Activated CD8-positive, alpha-beta T cell treated with anti-CD3 and anti-CD28 coated beads for 36 hours (primary cell): ENCODE measurements around the gene PIWIL4. TPM values are rescaled to one million over a fixed set of nuclear protein-coding genes. Genes with fewer than 3 reads are reported as not detected.

Experiments
- ATAC-seq: fragments of 200-7000 bp; cut with Tn5 transposase; one replicate; pipeline ENCODE4 v1.10.0; 2021; ENCODE audit warnings: mild to moderate bottlenecking, moderate library complexity
- CTCF ChIA-PET: fragments of 350-600 bp; sonication (Branson Sonifier 250); formaldehyde crosslinking; loops from one replicate; lab custom pipeline; 2021; ENCODE audit warnings: antibody characterized with exemption; lab: Charles Lee
- POLR2A ChIA-PET: fragments of 350-600 bp; sonication (Branson Sonifier 250); formaldehyde crosslinking; loops from one replicate; lab custom pipeline; 2021; ENCODE audit warnings: antibody characterized with exemption; lab: Charles Lee
- DNase-seq: peaks from one replicate; pipeline ENCODE4 v3.0.0-alpha.2; 2020
- H3K27ac Mint-ChIP-seq: one replicate; pipeline ENCODE4 v1.8.0; 2021; ENCODE audit warnings: mild to moderate bottlenecking, mixed read lengths
- H3K27me3 Mint-ChIP-seq: one replicate; pipeline ENCODE4 v1.8.0; 2021; ENCODE audit warnings: mixed read lengths
- H3K36me3 Mint-ChIP-seq: one replicate; pipeline ENCODE4 v1.8.0; 2021; ENCODE audit warnings: low read depth, mixed read lengths
- H3K4me1 Mint-ChIP-seq: one replicate; pipeline ENCODE4 v1.8.0; 2021; ENCODE audit warnings: low read depth, mixed read lengths
- H3K4me3 Mint-ChIP-seq: one replicate; pipeline ENCODE4 v1.8.0; 2021; ENCODE audit warnings: mild to moderate bottlenecking, moderate library complexity, mixed read lengths
- H3K9me3 Mint-ChIP-seq: one replicate; pipeline ENCODE4 v1.8.0; 2021; ENCODE audit warnings: mixed read lengths
- intact Hi-C: fragments of 100-400 bp; cut with micrococcal nuclease; formaldehyde crosslinking; loops from one replicate; pipeline ENCODE4 v1.10.0; 2022
- total RNA-seq, 2 experiments: library from RNA; stranded (reverse); gene quantifications; one replicate each; pipeline ENCODE4 v1.2.3, GENCODE V29; 2021
- TF ChIP-seq, protein P1 (sequence below): fragments of 200-600 bp; IDR thresholded peaks from one replicate; pipeline ENCODE4 v1.8.0; 2022; ENCODE audit warnings: antibody characterized with exemption, mild to moderate bottlenecking

PIWIL4 gene
- total RNA-seq = under 1 TPM; 0.36 to 0.50 TPM

DNA sequence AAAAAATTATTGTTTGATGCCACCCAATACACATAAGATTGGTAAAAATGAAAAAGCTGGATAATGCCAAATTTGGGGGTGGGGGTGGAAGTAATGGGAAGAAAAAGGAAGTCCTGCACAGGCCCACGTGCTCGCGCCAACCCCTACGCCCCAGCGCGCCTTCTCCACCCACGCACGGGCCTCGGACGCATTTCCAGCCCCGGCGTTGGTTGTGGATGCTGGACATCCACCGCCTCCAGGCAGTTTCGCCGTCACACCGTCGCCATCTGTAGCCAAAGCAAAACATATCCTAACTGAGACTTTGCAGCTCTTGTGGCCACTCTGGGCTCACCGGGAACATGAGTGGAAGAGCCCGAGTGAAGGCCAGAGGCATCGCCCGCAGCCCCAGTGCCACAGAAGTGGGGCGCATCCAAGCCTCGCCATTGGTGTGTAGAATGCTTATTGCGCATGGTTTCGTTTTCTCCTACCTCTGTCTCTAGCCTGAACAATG is at the start of gene PIWIL4:
Gene PIWIL4, plus strand, starts transcription at position 188 of the 490 bp plus-strand sequence. Its CDS starts 151 bp downstream, at position 339.
- ChIA-PET POLR2A (no interaction called here), CTCF (no interaction called here)
- TF ChIP-seq, protein P1, sequence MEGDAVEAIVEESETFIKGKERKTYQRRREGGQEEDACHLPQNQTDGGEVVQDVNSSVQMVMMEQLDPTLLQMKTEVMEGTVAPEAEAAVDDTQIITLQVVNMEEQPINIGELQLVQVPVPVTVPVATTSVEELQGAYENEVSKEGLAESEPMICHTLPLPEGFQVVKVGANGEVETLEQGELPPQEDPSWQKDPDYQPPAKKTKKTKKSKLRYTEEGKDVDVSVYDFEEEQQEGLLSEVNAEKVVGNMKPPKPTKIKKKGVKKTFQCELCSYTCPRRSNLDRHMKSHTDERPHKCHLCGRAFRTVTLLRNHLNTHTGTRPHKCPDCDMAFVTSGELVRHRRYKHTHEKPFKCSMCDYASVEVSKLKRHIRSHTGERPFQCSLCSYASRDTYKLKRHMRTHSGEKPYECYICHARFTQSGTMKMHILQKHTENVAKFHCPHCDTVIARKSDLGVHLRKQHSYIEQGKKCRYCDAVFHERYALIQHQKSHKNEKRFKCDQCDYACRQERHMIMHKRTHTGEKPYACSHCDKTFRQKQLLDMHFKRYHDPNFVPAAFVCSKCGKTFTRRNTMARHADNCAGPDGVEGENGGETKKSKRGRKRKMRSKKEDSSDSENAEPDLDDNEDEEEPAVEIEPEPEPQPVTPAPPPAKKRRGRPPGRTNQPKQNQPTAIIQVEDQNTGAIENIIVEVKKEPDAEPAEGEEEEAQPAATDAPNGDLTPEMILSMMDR = no peak
- intact Hi-C loops = no loop called here
- Mint-ChIP-seq H3K4me3 (no peak within 1 kb of the TSS), H3K27me3 (no peaks in the 10 kb centered on the region), H3K27ac (no peak within 1 kb of the TSS), H3K36me3 (no peaks in the 10 kb centered on the region), H3K4me1 (no peaks in the 10 kb centered on the region), H3K9me3 (no peaks in the 10 kb centered on the region)
- ATAC-seq = no peak
- no peak for DNase-seq

DNA sequence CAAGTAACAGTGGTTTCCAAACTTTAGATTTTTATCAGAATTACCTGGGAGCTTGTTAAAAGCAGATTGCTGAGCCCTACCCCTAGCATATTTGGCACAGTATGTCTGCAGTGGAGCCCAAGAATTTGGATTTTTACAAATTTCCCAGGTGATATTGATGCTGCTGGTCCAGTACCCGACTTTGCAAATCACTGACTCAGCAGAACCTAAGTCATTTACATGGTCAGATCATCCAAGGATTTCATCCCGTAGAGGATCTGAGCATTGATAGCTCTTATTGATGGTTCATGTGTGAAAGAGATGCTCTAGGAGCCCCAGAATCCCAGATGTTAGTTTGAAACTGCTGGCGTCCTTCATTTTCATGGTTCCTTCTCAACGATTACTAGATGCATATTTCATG is 48.9 kb upstream of the PIWIL4 start:
- H3K36me3 Mint-ChIP-seq = no peaks in the 10 kb centered on the region
- intact Hi-C loops = loop anchor here (5.0 to 10.0 kb wide), 2 partner anchors 247 to 379 kb away; partner anchors contain the start of gene AMOTL1
- ChIA-PET CTCF (interaction anchor here (1.0 to 2.7 kb wide), 4 partner anchors 7 to 74 kb away, joined by 3 to 10 read pairs (median 6); no protein-coding TSS in a partner anchor), POLR2A (no interaction called here)
- H3K4me3 Mint-ChIP-seq = no peak overlapping the region
- ATAC-seq (no peak), DNase-seq (no peak)
- no peak overlapping the region for H3K27ac Mint-ChIP-seq
- H3K27me3 Mint-ChIP-seq = no peaks in the 10 kb centered on the region
- TF ChIP-seq, protein P1 = no peak
- H3K9me3 Mint-ChIP-seq = no peaks in the 10 kb centered on the region
- no peaks in the 10 kb centered on the region for H3K4me1 Mint-ChIP-seq

DNA sequence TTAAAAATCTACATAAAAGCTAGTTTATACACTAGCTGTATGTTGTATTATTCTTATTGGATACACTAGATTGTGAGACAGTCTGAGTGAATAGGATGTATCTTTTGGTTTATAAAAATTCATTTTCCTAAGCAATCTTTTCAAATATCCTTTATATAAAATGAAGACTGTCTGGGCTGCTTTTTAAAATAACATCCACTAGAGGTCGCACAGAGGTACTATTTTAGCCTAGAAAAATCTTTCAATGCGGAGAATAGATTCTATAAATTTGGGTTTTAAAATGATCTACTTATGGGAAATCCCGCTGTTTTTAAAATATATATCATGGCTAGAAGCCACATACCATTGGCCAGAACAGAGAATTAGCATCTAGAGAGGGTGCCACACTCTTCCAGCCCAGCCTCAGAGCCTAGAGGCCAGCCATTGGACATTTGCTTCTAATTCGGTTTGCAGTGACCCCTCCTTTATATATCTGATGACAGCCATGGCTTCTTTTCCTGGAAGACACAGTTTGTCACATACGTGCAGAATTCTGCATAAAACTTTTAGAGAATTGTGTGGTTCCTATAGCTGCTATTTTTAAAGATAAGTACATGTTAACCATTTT is 47.6 kb upstream of the PIWIL4 start:
- peak; percentile 26 for DNase-seq
- TF ChIP-seq, protein P1 = peak; percentile 69
- Mint-ChIP-seq H3K9me3 (no peaks in the 10 kb centered on the region), H3K36me3 (no peaks in the 10 kb centered on the region), H3K4me3 (no peak overlapping the region), H3K27me3 (no peaks in the 10 kb centered on the region), H3K4me1 (no peaks in the 10 kb centered on the region), H3K27ac (no peak overlapping the region)
- CTCF ChIA-PET = interaction anchor here (0.7 to 2.7 kb wide), 14 partner anchors 9 to 378 kb away, joined by 3 to 10 read pairs (median 3); no protein-coding TSS in a partner anchor
- POLR2A ChIA-PET = no interaction called here
- ATAC-seq = no peak
- intact Hi-C loops = loop anchor here (5.0 to 10.0 kb wide), 2 partner anchors 245 to 378 kb away; partner anchors contain the start of gene AMOTL1

DNA sequence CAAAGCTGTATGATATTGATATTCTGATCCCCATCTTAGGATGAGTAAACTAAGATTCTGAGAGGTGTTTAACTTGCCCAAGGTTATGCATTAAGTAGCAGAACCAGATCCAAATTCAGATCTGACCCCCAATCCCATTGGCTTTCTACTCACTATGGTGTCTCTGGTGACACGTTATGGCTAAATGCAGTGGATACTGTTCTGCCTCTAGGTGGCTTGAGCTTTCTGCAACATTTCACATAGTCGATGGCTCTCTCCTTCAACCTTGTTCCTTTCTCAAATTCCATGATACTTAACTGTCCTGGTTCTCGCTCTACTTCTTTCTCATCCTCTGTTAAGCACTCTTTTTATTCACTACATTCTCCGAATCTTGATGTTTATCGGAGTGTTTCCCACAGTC is 45.5 kb upstream of the PIWIL4 start:
- Mint-ChIP-seq H3K27me3 (no peaks in the 10 kb centered on the region), H3K4me3 (no peak overlapping the region), H3K27ac (no peak overlapping the region), H3K36me3 (no peaks in the 10 kb centered on the region), H3K4me1 (no peaks in the 10 kb centered on the region), H3K9me3 (no peaks in the 10 kb centered on the region)
- ChIA-PET POLR2A (no interaction called here), CTCF (interaction anchor here (0.8 to 1.0 kb wide), 3 partner anchors 9 to 376 kb away, joined by 3 to 4 read pairs (median 3); partner anchors contain the start of gene C11orf97)
- TF ChIP-seq, protein P1 = no peak
- intact Hi-C loops = no loop called here
- no peak for ATAC-seq
- no peak for DNase-seq

DNA sequence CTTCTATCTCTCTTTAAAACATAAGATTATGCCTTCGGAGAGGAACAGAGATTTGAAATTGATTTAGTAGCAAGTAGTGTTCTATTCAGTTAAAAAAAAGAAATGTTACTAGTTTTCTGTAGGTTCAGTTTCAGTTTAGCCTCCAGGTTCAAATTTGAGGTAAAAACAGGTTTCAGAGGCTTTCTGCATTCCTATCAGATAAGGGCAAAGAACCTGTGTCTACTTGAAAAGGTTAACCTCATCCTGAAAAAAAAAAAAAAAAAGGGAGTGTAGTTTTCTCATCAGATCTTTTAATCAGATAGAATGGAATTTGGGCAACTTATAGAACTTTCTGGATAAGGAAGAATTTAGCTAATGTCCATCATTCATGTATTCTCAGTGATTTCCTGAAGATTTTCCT is 42.8 kb upstream of the PIWIL4 start:
- intact Hi-C loops = no loop called here
- Mint-ChIP-seq H3K4me1 (no peaks in the 10 kb centered on the region), H3K9me3 (no peaks in the 10 kb centered on the region), H3K36me3 (no peaks in the 10 kb centered on the region), H3K27ac (no peak overlapping the region), H3K4me3 (no peak overlapping the region), H3K27me3 (peaks cover 6% of the 10 kb centered on the region)
- CTCF ChIA-PET = no interaction called here
- no peak for DNase-seq
- TF ChIP-seq, protein P1 = no peak
- ATAC-seq = no peak
- POLR2A ChIA-PET = no interaction called here
